Mammary epithelial cell (primary cell): ENCODE results near the gene RDH13.

Source experiments
- EZH2 ChIP-seq: IDR thresholded peaks from 2 replicates; pipeline ENCODE4 v1.6.1; 2012; ENCODE audit warnings: low read length, inconsistent platforms, borderline replicate concordance
- TF ChIP-seq, protein P1 (sequence below), 2 donors: IDR thresholded peaks in 1 of 2; conservative IDR thresholded peaks in 1 of 2; 2 replicates each; pipeline ENCODE4 v1.5.1; 2011 to 2012; ENCODE audit warnings: inconsistent platforms in 2 of 2, low read length in 2 of 2, mild to moderate bottlenecking in 2 of 2, control low read depth in 1 of 2, low read depth in 1 of 2; ENCODE audit not compliant: insufficient read depth in 1 of 2; ENCODE audit errors: extremely low read depth in 1 of 2

GRCh38 chr19:55083004-55083850 is 20.3 kb upstream of the RDH13 start:
- TF ChIP-seq, protein P1, sequence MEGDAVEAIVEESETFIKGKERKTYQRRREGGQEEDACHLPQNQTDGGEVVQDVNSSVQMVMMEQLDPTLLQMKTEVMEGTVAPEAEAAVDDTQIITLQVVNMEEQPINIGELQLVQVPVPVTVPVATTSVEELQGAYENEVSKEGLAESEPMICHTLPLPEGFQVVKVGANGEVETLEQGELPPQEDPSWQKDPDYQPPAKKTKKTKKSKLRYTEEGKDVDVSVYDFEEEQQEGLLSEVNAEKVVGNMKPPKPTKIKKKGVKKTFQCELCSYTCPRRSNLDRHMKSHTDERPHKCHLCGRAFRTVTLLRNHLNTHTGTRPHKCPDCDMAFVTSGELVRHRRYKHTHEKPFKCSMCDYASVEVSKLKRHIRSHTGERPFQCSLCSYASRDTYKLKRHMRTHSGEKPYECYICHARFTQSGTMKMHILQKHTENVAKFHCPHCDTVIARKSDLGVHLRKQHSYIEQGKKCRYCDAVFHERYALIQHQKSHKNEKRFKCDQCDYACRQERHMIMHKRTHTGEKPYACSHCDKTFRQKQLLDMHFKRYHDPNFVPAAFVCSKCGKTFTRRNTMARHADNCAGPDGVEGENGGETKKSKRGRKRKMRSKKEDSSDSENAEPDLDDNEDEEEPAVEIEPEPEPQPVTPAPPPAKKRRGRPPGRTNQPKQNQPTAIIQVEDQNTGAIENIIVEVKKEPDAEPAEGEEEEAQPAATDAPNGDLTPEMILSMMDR (conservative IDR thresholded peaks at IDR 0.05 in 1 of 2, IDR thresholded peaks at IDR 0.05 in 1 of 2; ENCODE audit: extremely low read depth in 1 of 2, insufficient read depth in 1 of 2, low read depth in 1 of 2, low read length in 2 of 2) = no peak
- no peak for TF ChIP-seq EZH2
